Measurements from ENCODE around the gene IL11.

The IL11 gene

DNA sequence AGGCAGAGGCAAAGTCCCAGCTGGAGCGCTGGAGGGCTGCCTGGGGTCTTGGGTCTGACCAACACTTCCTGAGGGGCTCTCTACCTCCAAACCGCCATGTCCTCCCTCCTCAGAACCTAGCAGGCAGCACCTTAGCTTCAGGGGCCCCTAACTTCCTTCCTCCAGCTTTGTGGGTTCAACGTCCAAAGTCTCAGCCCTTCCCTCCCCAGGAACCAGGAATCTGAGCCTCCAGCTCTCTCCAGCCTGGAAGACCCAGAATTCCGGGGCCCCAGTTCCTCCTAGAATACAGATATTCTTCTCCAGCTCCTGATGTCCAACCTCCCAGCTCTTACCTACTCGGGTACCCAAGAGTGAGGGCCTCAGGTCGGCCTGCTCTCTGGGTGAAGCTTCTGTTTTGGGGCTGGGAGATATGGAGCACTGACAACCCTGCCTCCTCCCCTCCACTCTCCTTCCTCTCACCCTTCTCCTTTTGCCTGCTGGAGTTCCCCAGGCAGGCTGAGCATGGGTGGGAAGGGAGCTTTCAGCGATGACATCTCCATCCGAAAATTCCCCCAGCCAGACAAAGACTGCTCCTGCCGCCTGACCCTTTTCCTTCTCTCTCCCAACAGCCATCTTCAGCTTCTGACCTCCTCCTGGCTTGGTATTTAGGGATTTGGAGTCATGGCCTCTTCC is 48.7 kb downstream of the IL11 start:
- DNase-seq, result no peak

DNA sequence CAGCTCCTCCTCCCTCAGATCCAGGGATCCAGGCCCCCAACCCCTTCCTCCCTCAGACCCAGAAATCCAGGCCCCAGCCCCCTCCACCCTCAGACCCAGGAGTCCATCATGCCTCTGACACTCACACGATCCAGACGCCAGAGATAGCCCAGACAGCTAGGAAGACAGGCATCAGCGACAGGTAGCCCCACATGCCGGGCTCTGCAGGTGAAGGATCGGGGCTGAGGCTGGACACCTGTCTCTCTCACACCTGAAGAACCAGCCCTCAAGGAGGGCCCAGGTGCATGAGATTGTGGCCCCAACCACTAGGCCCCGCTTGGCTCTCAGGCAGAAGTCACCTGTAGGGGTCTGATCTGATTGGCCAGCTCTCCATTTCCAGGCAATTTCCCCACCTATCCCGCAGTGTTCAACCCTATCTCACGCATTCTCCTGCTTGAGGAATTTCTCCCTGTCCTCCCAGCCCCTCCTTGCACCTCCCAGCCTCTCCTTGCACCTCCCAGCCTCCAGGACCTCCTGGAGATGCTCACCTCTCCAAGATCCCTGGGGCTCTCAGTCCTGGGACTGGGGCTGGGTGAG is 49.3 kb downstream of the IL11 start:
- no peak for DNase-seq

DNA sequence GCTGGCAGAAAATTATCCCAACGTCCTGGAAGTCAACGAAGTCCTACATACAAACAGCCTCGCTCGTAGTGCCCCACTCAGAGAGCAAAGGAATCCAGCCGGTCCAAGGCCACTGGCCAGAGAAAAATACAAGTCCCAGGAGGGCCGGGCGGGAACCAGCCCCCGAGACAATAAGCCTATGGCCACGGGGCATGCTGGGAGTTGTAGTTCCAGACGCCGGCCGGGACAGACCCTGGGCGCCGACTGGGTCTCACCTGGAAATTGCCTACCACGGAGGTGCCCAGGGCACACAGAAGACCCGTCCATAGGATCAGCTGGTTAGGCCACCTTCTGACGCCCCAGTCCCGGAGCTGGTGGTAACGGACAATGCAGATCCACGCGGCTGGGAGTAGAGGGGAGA is 50.5 kb downstream of the IL11 start:
- DNase-seq, result no peak

DNA sequence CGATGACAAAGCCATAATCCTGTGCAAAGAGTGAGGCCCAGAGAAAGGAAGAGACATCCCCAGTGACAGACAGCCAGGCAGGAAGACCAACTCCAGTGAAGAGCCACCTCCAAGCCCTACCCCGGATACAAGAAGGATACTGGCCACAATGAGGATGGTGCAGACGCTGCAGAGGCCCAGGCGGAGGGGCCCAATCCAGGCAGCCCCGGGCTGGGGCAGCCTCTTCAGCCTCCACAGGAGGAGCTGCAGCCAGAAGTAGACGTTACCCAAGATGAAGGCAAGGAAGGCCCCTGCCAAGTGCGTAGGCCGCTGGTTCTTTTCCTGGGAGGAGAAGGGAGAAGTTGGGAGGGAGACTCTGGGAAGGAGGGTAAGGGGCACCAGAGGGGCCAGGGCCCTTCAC is 53.6 kb downstream of the IL11 start:
- no peak for DNase-seq

DNA sequence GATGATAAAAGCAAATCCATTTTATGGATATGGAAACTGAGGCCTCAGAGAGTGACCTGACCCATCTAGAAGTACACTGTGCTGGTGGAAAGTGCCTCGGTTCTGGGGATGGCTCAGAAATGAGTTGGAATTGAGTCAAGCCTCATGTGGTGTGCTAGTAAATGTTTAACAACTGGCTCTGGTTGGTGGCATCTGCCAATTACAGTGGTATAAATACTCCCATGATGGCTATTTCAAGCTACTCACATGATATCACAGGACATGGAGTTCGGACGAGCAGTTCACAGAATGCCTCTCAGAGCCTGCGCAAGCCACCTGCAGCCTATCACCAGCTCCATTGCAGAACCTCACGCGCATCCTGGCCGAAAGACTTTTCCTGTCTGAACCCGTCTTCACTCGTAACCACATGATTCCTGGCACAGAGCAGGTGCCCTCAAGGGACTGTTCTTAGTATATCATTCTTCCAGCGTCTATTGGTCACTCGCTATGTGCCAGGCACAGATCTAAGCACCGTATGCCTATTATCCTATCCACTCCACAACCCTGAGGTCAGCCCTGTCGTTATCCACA is 54.2 kb downstream of the IL11 start:
- no peak for DNase-seq

DNA sequence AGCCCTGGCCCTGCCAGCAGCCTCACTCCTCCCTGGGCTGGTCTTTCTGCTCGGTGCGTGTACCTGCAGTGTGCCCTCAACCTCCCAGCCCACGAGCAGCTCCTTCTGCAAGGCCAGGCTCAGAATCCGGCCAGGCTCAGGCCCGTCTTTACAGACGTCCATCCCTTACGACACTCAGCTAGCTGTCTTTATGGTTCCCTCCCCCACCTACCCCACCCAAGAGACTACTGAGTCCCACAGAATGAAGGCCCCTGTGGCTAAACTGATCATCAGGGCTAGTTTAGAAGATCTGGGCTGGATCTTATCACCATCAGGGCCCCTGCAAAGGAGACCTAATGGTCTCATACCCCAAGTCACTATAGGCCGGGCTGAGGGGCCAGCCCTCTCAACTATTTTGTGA is 55.9 kb downstream of the IL11 start:
- DNase-seq, result no peak
